Measurements from ENCODE around the gene TLX2.

DNA sequence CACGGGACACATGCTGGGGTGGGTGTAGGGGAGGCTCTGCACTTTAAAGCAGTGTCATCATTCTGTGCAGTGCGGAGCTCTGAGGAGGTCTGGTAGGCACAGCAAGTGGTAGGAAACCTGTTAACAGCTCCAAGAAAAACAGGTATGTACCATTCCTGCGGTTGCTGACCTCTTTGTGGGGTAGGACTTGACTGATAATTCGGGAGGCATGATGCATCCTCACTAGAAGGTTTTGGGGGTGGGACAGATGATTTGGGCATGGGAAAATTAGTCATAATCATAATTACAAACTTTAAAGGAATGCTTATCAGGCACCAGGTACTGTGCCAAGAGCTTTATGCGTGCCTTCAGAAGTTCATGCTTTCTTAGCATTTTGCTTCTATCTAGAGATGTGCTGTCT is 50.0 kb downstream of the TLX2 start:
- TF ChIP-seq, protein P1, sequence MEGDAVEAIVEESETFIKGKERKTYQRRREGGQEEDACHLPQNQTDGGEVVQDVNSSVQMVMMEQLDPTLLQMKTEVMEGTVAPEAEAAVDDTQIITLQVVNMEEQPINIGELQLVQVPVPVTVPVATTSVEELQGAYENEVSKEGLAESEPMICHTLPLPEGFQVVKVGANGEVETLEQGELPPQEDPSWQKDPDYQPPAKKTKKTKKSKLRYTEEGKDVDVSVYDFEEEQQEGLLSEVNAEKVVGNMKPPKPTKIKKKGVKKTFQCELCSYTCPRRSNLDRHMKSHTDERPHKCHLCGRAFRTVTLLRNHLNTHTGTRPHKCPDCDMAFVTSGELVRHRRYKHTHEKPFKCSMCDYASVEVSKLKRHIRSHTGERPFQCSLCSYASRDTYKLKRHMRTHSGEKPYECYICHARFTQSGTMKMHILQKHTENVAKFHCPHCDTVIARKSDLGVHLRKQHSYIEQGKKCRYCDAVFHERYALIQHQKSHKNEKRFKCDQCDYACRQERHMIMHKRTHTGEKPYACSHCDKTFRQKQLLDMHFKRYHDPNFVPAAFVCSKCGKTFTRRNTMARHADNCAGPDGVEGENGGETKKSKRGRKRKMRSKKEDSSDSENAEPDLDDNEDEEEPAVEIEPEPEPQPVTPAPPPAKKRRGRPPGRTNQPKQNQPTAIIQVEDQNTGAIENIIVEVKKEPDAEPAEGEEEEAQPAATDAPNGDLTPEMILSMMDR (IDR thresholded peaks at IDR 0.05; ENCODE audit: borderline replicate concordance, extremely low read depth, low read length, poor library complexity, severe bottlenecking), result no peak
- TF ChIP-seq EZH2 (IDR thresholded peaks at IDR 0.05; ENCODE audit: borderline replicate concordance, low read depth, low read length, severe bottlenecking), result no peak
